GM19452 (cell line): ENCODE results near the gene RSU1.

Experiments
- ATAC-seq: cut with Tn5 transposase; IDR thresholded peaks from one replicate; pipeline ENCODE4 v1.9.1; 2021; ENCODE audit not compliant: unreplicated experiment

Gene RSU1

GRCh38 chr10:16685551-16685950 lies 131.7 kb downstream of the RSU1 start:
- no peak for ATAC-seq

DNA sequence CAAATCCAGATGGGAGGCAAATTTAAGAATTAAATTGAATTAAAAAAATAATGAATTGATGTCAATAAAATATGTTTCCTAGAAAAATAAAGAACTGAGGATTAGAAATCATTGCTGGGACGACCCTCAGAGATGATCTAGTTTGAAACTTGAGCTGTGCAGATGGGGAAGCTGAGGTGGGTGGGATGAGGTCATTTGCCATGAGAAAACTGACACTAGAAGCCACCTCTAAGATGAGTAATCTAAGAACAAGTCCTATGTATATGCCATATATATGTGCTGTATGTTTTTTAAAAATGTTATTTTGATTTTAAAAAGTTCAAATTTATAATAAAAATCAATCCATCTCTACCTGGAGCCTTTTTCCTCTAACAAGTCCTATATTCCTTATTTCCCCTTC lies 135.7 kb downstream of the RSU1 start:
- no peak for ATAC-seq

GRCh38 chr10:16679511-16679910 lies 137.7 kb downstream of the RSU1 start:
- ATAC-seq, result no peak

DNA sequence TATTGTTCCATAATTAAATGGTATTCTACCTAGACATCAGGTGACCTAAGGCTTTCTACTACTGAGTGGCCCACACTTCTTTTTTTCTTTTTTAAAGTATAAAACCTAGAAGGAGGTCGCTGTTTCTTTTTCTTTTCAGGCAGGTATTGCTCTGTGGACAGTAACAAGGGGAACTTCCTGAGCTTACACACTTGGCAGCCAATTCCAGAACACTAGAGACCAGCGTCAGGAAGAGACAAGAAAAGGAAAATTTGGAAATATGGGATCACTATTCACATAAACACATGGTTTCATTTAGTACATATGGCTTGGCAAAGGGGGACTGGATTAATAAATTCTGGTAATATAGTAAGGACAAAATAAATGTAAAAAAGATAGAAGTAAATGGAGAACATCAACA lies 141.9 kb downstream of the RSU1 start:
- no peak for ATAC-seq

- ATAC-seq, result no peak
Observed at GRCh38 chr10:16674147-16674703, 143.0 kb downstream of the RSU1 start.

DNA sequence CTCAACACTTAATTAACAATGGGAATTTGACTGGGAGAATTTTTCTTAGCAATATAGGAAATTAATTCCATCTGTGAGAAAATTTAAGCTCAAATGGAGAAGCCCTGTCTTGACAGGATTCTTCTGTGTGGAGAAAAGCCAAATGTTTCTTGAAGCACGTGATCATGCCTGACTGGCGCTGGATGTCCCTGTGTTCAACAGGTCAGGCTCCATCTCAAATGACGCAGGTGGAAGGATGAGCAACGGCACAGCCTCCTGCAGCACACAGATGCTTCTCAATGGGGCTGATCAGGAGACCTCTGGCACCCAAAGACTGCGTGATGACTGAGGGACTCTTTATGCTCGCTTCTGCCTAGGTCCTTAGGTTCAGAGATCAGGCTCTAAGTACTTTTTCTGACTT lies 143.8 kb downstream of the RSU1 start:
- ATAC-seq, result no peak

DNA sequence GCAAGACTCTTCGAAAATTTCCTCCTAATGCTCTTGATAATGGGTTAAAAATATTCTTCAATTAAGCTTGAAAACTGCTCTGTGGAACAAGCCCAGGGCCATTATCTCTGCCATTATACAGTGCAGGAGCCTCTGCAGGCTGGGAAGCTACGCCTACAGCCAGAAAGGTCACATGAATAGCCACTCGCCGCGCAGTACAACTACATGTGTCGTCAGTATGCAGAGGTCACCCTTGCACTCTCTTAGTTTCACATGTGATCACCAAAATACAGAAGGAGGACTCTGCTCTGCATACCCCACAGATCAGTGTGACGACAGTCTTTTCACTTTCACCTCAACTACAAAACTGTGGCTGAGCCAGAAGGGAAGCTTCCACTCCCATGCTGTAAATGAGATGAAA lies 153.8 kb downstream of the RSU1 start:
- ATAC-seq, result no peak

- ATAC-seq, result no peak
Observed at GRCh38 chr10:16662923-16663322, 154.3 kb downstream of the RSU1 start.

- ATAC-seq, result no peak
Observed at GRCh38 chr10:16656895-16657294, 160.3 kb downstream of the RSU1 start.

DNA sequence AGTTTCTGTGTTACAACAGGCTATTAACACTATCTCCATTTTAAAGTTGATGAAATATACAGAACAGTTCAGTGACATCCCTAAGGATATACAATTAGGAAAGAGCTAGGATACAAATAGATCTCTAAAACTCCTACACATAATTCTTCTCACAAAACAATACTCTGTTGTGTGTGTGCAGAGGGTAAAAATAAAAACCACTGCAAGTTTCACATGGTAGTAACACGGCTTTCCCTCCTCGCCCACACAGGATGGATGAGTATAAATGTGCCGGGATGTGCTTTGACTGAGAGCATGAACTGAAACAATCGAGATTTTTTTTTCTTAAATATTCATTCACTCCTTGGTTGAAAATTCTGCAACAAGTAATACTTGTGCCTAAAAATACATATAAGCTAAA lies 164.0 kb downstream of the RSU1 start:
- ATAC-seq, result no peak

DNA sequence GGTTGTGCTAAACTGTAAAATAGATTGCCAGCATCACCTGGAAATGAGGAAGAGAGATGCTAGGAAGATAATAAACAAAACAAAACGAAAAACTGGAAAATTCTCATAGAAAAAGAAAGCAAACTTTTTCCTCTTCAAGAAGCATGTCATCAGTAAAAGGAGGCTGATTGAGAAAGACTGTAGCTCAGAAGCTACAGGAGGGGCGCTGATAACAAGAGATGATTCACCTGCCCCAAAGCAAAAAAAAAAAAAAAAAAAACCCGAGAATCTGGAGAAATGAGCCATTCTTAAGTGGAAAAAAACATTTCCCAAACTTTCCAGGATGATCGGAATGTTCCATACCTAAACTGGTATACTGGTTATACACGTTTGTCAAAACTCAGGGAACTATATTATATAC lies 165.1 kb downstream of the RSU1 start:
- ATAC-seq, result no peak

DNA sequence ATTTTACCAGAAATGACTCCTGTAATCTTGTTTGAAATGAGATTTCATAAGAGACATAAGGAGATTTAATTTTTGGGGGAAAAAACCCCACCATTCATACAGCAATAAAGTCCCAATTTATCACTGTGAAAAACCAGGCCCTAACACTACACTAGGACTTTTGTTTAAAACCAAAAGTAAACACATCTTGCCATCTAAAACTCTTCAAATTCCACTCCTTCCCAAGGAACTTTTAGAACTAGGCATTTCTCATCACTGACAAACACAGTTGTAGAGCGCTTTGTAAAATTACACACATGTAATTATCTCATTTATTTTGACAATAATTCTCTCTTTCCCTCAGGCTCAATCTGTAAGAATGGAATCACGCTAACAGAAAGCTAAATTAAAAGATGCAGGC lies 167.5 kb downstream of the RSU1 start:
- ATAC-seq, result no peak

- ATAC-seq, result no peak
Observed at GRCh38 chr10:16648366-16648765, 168.9 kb downstream of the RSU1 start.

- ATAC-seq, result no peak
Observed at GRCh38 chr10:16646181-16647059, 170.8 kb downstream of the RSU1 start.

- no peak for ATAC-seq
Observed at GRCh38 chr10:16644146-16644545, 173.1 kb downstream of the RSU1 start.

- no peak for ATAC-seq
Observed at GRCh38 chr10:16643502-16643901, 173.7 kb downstream of the RSU1 start.

DNA sequence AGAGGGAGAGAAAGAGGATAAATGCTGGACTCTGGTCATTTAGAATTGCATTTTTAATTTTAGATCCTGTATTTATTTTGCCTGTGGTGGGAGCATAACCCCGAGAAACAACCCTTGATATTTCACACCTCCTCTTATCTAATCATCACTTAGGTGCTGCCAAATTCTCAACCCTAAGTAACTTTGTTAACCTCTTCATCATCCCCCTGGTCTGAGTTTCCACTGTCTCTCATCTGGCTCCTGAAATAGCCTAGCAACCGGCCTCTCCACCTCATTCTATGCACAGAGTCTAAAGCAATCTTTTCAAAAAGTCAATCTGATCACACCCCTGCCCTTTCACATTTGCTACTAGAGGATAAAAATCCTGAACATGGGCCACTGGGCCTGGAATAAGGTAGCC lies 177.1 kb downstream of the RSU1 start:
- ATAC-seq, result no peak

GRCh38 chr10:16639471-16639870 lies 177.8 kb downstream of the RSU1 start:
- ATAC-seq, result no peak

DNA sequence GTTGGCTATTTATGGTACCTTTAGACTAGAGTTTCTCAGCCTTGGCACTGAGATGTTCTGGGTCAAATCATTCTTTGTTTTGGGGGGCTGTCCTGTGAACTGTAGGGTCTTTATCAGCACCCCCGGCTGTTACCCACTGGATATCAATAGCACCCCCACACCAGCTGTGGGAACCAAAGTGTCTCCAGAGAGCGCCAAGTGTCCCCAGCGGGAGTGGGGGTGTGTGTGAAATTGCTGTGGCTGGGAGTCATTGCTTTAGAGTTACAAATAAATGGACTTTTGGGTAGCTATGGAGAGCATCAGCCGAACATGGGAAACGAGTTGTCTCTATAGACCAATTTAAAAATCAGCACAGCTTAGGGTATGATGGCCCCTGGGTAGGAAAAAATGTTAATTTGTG lies 184.2 kb downstream of the RSU1 start:
- ATAC-seq, result no peak

DNA sequence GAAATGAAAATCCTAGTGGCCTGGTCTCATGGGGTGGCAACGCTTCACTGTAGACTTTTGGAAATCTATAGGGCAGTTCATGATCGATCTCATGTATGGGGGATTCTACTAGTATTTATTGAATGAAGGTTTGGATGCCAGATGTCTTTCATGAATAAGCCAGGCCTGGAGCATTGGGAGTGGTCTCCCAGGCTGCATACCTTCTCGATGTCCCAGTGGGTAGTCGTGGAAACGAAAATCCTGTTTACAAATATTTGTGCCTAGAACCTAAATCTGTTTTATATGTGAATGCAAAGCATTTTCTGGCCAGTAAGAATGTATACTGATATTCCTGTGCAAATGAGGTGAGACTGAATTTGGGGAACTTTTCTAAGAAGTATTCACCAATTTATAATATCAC lies 190.5 kb downstream of the RSU1 start:
- no peak for ATAC-seq

DNA sequence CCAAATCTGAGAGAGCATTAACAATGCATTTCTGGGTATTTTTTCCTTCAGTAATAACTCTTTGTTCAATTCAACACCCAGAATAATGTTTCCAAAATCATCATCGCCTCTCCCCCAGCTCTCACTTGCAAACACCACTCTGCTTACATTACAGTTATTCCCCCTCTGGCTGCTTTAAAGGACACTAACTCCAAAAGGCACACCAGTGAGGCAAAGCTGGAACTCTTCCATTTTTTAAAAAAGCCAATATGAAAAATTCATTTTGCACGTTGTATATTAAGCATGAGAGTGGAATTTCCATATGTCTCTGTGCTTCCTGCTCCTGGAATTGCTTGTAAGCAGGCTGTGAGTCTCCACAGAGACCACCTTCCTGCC lies 204.3 kb downstream of the RSU1 start:
- no peak for ATAC-seq

GRCh38 chr10:16612115-16612980 lies 204.9 kb downstream of the RSU1 start:
- no peak for ATAC-seq
